K562 (cell line): ENCODE measurements around the gene TYRP1. TPM values are rescaled to one million over a fixed set of nuclear protein-coding genes. Genes with fewer than 3 reads are reported as not detected.

Experiments used
- ATAC-seq: fragments of 200-7000 bp; cut with Tn5 transposase; 3 replicates; pipeline ENCODE4 v1.9.1; 2020; ENCODE audit warnings: moderate library complexity
- BruUV-seq: library from RNA; stranded (reverse); fragments of 400-500 nt; replicated peaks from 2 replicates; lab custom pipeline; 2021; lab: Mats Ljungman, UMichigan
- CTCF ChIA-PET: fragments of 300-600 bp; formaldehyde crosslinking; extraction: SDS; loops from one replicate; lab custom pipeline; 2021; ENCODE audit warnings: low intra/inter-chr PET ratio; lab: Yijun Ruan, JAX
- POLR2A ChIA-PET: fragments of 300-600, 350-650 bp; sonication (Branson Sonifier 250); formaldehyde crosslinking; extraction: SDS; loops from one replicate; lab custom pipeline; 2021; ENCODE audit warnings: antibody characterized with exemption, inconsistent platforms; lab: Yijun Ruan, JAX
- DNase-seq, 4 experiments: peaks; one replicate each; pipeline versions ENCODE4 v3.0.0 to v3.0.0-alpha.2; 2011 to 2018; ENCODE audit warnings: low spot score in 3 of 4, mixed read lengths in 3 of 4; ENCODE audit errors: extremely low read depth in 1 of 4
- FAIRE-seq: peaks from 2 replicates; lab custom pipeline; 2011; peaks lifted over from hg19 to GRCh38; lab: Jason Lieb, UNC
- H2AFZ ChIP-seq: 2 replicates; pipeline ENCODE4 v1.6.0; 2011; ENCODE audit warnings: low read depth, low read length, control low read depth, inconsistent platforms
- H3K27ac ChIP-seq: fragments of 200-600 bp; 3 replicates; pipeline ENCODE4 v1.8.0; 2011; ENCODE audit warnings: low read depth, mild to moderate bottlenecking, control low read depth, inconsistent platforms, low read length, moderate library complexity, mixed read lengths; ENCODE audit errors: extremely low read depth
- H3K27me3 ChIP-seq, 2 experiments: fragments of 300-600 bp in 1 of 2; 2 replicates in 1 of 2; 3 replicates in 1 of 2; pipeline versions ENCODE4 v1.6.0 to v1.8.0; 2011; ENCODE audit warnings: inconsistent platforms in 2 of 2, low read length in 2 of 2, mild to moderate bottlenecking in 1 of 2, mixed read lengths in 1 of 2, moderate library complexity in 1 of 2; ENCODE audit not compliant: control insufficient read depth in 2 of 2, insufficient read depth in 2 of 2
- H3K36me3 ChIP-seq: fragments of 300-600 bp; 3 replicates; pipeline ENCODE4 v1.8.0; 2011; ENCODE audit warnings: mild to moderate bottlenecking, low read length, inconsistent platforms; ENCODE audit not compliant: control insufficient read depth, insufficient read depth
- H3K4me1 ChIP-seq, 2 experiments: fragments of 200-600 bp in 1 of 2; replicated peaks in 1 of 2; 2 replicates in 1 of 2; 3 replicates in 1 of 2; pipeline versions ENCODE4 v1.5.1 to v1.8.0; 2011; ENCODE audit warnings: inconsistent platforms in 2 of 2, low read length in 2 of 2, mild to moderate bottlenecking in 1 of 2, mixed read lengths in 1 of 2, moderate library complexity in 1 of 2; ENCODE audit not compliant: control insufficient read depth in 2 of 2, insufficient read depth in 2 of 2
- H3K4me2 ChIP-seq: 2 replicates; pipeline ENCODE4 v1.6.1; 2011; ENCODE audit warnings: low read length, control low read depth, inconsistent platforms, mixed read lengths; ENCODE audit not compliant: insufficient read depth
- H3K4me3 ChIP-seq: fragments of 200-600 bp; sonication (generic), shearing (Covaris generic); 2 replicates; pipeline ENCODE4 v1.5.1; 2016; ENCODE audit warnings: control low read depth, inconsistent platforms
- H3K79me2 ChIP-seq: fragments of 200-600 bp; 3 replicates; pipeline ENCODE4 v1.8.0; 2011; ENCODE audit warnings: low read length, inconsistent platforms; ENCODE audit not compliant: control insufficient read depth, insufficient read depth
- H3K9ac ChIP-seq, 2 experiments: 2 replicates each; pipeline versions ENCODE4 v1.6.0 to v1.6.1; 2011; ENCODE audit warnings: low read depth in 2 of 2, low read length in 2 of 2, control low read depth in 1 of 2, inconsistent platforms in 1 of 2, mild to moderate bottlenecking in 1 of 2, mixed read lengths in 1 of 2; ENCODE audit not compliant: insufficient read depth in 1 of 2
- H3K9me1 ChIP-seq: one replicate; pipeline ENCODE4 v1.6.0; 2011; ENCODE audit warnings: inconsistent platforms, mild to moderate bottlenecking, low read length, moderate library complexity; ENCODE audit not compliant: control insufficient read depth, insufficient read depth
- H3K9me3 ChIP-seq: replicated peaks from 2 replicates; pipeline ENCODE4 v1.5.1; 2011; ENCODE audit warnings: low read depth, low read length, inconsistent platforms; ENCODE audit not compliant: control insufficient read depth, insufficient read depth
- H4K20me1 ChIP-seq: replicated peaks from 2 replicates; pipeline ENCODE4 v1.6.1; 2011; ENCODE audit warnings: low read length, inconsistent platforms, mixed read lengths; ENCODE audit not compliant: control insufficient read depth, insufficient read depth
- BRD4 ChIP-seq: fragments of 200-600 bp; sonication (generic); IDR thresholded peaks from 2 replicates; pipeline ENCODE4 v1.6.1; 2017; ENCODE audit warnings: inconsistent platforms
- BRF2 ChIP-seq: IDR thresholded peaks from 3 replicates; pipeline ENCODE4 v1.6.1; 2011; ENCODE audit warnings: borderline replicate concordance, mild to moderate bottlenecking; ENCODE audit not compliant: insufficient read length, insufficient read depth
- CREB3L1 ChIP-seq: fragments of 450-650 bp; IDR thresholded peaks from 2 replicates; pipeline ENCODE4 v1.6.1; 2014; ENCODE audit warnings: low read depth, mild to moderate bottlenecking, moderate library complexity, borderline replicate concordance
- E2F3 ChIP-seq: fragments of 250-450 bp; sonication (Bioruptor Pico); IDR thresholded peaks from 2 replicates; pipeline ENCODE4 v1.4.0; 2020; ENCODE audit warnings: mild to moderate bottlenecking
- EGR1 ChIP-seq: fragments of 450-650 bp; conservative IDR thresholded peaks from 2 replicates; pipeline ENCODE4 v1.6.1; 2017; ENCODE audit warnings: mild to moderate bottlenecking
- HLTF ChIP-seq: fragments of 450-650 bp; IDR thresholded peaks from 2 replicates; pipeline ENCODE4 v1.6.1; 2016
- KLF16 ChIP-seq: IDR thresholded peaks from 2 replicates; pipeline ENCODE4 v1.6.1; 2016; ENCODE audit warnings: antibody characterized with exemption
- MEF2D ChIP-seq: conservative IDR thresholded peaks from 2 replicates; pipeline ENCODE4 v1.6.1; 2016; ENCODE audit warnings: low read depth, missing genetic modification characterization, missing compliant biosample characterization
- TEAD1 ChIP-seq, 2 experiments: fragments of 450-650 bp in 1 of 2; sonication (generic) in 1 of 2; formaldehyde crosslinking; IDR thresholded peaks; 2 replicates each; pipeline versions ENCODE4 v1.4.0 to v1.8.0; 2020 to 2022; ENCODE audit warnings: mild to moderate bottlenecking in 2 of 2, missing genetic modification reagents in 1 of 2
- ZBTB11 ChIP-seq, 3 experiments: fragments of 200-800 bp in 1 of 3; fragments of 250-450 bp in 1 of 3; fragments of 450-650 bp in 1 of 3; sonication (Bioruptor Pico) in 1 of 3; sonication (Bioruptor generic) in 1 of 3; formaldehyde crosslinking in 1 of 3; IDR thresholded peaks; 2 replicates each; pipeline versions ENCODE4 v1.6.1 to v1.8.0; 2016 to 2022; ENCODE audit warnings: mild to moderate bottlenecking in 2 of 3, missing genetic modification characterization in 2 of 3, missing compliant biosample characterization in 1 of 3, moderate library complexity in 1 of 3
- ZNF274 ChIP-seq: IDR thresholded peaks from 2 replicates; pipeline ENCODE4 v1.6.1; 2011; ENCODE audit warnings: low read depth, mild to moderate bottlenecking, low read length, moderate library complexity, borderline replicate concordance
- ZNF668 ChIP-seq: fragments of 250-450 bp; sonication (Bioruptor Pico); IDR thresholded peaks from 2 replicates; pipeline ENCODE4 v1.8.0; 2022; ENCODE audit warnings: mild to moderate bottlenecking, inconsistent platforms
- WGBS: fragments of 100-300 bp; shearing (Covaris generic); methylation state at CpG from one replicate; pipeline ENCODE4 v1.1.6; 2016; ENCODE audit warnings: low coverage, mixed read lengths; ENCODE audit not compliant: insufficient coverage; ENCODE audit errors: missing lambda C conversion rate; 5-methylcytosine and 5-hydroxymethylcytosine counted together
- in situ Hi-C: fragments of 300-500 bp; cut with MboI; formaldehyde crosslinking; loops from 4 replicates; pipeline ENCODE4 v1.15.0; 2018; ENCODE audit warnings: inconsistent platforms, mixed read lengths
- intact Hi-C: fragments of 100-400 bp; cut with micrococcal nuclease; formaldehyde crosslinking; loops from 2 replicates; pipeline ENCODE4 v1.14.2; 2022
- polyA plus RNA-seq, 8 experiments: library from polyadenylated mRNA; depleted of rRNA in 4 of 8; stranded (reverse) in 5 of 8; unstranded in 3 of 8; fragments of >200 nt; fragmentation: Nextera tagmentation in 2 of 8; fragmentation: Illumina TruSeq in 1 of 8; extraction: Ambion mirVana in 2 of 8; extraction: Trizol in 1 of 8; gene quantifications; 2 replicates each; pipeline versions ENCODE4 v1.2.1 to v1.2.3, GENCODE V29; 2011 to 2014; ENCODE audit warnings: inconsistent platforms in 1 of 8, missing spikeins in 1 of 8
- total RNA-seq, 7 experiments: library from RNA; depleted of rRNA in 6 of 7; stranded (reverse); fragments of >200 nt in 6 of 7; fragmentation: Illumina TruSeq in 2 of 7; extraction: Trizol in 2 of 7; gene quantifications; 2 replicates each; pipeline versions ENCODE4 v1.2.1 to v1.2.3, GENCODE V29; 2011 to 2021; ENCODE audit warnings: low replicate concordance in 1 of 7

TYRP1 gene
- total and polyA plus RNA-seq, 9 of the 15 experiments (the other 6 are each of a cell fraction or from before 2014, with no cell fraction given): not detected

GRCh38 chr9:12712532-12712931 lies 19.3 kb downstream of the TYRP1 start:
- H3K9ac ChIP-seq: no peak overlapping the region
- POLR2A ChIA-PET: no interaction called here
- no peak for DNase-seq
- FAIRE-seq: no peak
- no peaks in the 10 kb centered on the region for H3K9me3 ChIP-seq
- BruUV-seq: no TSS peak
- TF ChIP-seq ZNF274: no peak
- no peak for TF ChIP-seq KLF16
- no peak for TF ChIP-seq ZNF668 (CRISPR knock-in tag)
- no peak for TF ChIP-seq MEF2D (tag)
- TF ChIP-seq BRD4: no peak
- TF ChIP-seq BRF2: no peak
- no peak for TF ChIP-seq ZBTB11 (CRISPR knock-in tag; IDR thresholded peaks at IDR 0.05)
- TF ChIP-seq HLTF: no peak
- TF ChIP-seq CREB3L1: no peak
- TF ChIP-seq E2F3 (CRISPR knock-in tag): no peak
- no peak for TF ChIP-seq EGR1
- TF ChIP-seq TEAD1 (CRISPR knock-in tag; IDR thresholded peaks at IDR 0.05): no peak
- TF ChIP-seq, all 486 proteins: peak for 0
- CTCF ChIA-PET: no interaction called here
- WGBS: 8% methylated on average over 2 of the region's 2 CpGs
- Histone ChIP-seq H3K4me3 (no peak overlapping the region), H3K27ac (no peak overlapping the region), H4K20me1 (no peaks in the 10 kb centered on the region), H3K4me2 (no peak overlapping the region), H3K9me1 (no peaks in the 10 kb centered on the region), H3K36me3 (no peaks in the 10 kb centered on the region), H3K27me3 (no peaks in the 10 kb centered on the region), H3K4me1 (no peaks in the 10 kb centered on the region), H3K79me2 (no peaks in the 10 kb centered on the region), H2AFZ (no peak overlapping the region)
- in situ Hi-C loops (no loop called here), intact Hi-C loops (no loop called here)
- ATAC-seq: no peak
